Measurements from ENCODE around the gene PNMA5.
A peak's percentile ranks its signal among the peaks of the same experiment; 100 is the strongest.
"Not testable (repeated sequence)": the region's sequence is repeated elsewhere in the genome, so short reads cannot be mapped to it uniquely, and the experiment has no call there.

Gene PNMA5

DNA sequence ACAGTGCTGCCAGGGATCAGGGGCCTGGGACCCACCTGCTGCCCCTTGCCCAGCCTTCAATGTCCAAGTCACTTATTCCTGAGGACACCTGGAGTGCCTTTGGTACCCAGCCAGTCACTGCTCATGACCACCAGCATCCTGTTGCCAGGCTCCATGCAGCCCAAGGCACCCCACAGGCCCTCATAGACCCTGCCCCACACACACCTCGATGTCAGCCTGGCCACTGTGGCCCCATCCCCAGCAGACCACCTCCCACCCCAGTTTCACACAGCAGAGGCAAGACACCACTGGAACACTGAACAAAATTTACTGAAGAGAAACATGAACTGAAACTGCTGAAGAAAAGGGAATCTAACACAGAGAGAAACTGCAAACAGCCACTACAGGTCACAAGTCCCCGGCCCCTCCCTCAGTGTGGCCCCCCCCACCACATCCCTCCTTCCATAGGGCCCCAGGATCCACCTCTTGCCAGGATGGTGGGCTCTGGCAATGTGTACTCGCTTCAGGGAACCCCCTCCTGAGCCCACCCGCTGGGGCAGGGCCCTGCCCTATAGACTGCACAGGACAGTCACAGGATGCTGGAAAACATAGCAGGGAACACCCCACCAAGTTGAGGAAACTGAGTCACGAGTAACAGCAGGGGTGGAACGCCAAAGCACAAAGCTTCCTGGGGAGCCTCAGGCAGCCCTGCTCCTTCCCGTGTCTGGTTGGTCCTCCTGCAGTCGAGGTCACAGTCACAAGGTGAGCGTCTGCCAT lies 5.2 kb downstream of the PNMA5 start:
- no peak for FAIRE-seq
- TF ChIP-seq, protein P1, sequence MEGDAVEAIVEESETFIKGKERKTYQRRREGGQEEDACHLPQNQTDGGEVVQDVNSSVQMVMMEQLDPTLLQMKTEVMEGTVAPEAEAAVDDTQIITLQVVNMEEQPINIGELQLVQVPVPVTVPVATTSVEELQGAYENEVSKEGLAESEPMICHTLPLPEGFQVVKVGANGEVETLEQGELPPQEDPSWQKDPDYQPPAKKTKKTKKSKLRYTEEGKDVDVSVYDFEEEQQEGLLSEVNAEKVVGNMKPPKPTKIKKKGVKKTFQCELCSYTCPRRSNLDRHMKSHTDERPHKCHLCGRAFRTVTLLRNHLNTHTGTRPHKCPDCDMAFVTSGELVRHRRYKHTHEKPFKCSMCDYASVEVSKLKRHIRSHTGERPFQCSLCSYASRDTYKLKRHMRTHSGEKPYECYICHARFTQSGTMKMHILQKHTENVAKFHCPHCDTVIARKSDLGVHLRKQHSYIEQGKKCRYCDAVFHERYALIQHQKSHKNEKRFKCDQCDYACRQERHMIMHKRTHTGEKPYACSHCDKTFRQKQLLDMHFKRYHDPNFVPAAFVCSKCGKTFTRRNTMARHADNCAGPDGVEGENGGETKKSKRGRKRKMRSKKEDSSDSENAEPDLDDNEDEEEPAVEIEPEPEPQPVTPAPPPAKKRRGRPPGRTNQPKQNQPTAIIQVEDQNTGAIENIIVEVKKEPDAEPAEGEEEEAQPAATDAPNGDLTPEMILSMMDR (IDR thresholded peaks at IDR 0.05; ENCODE audit: insufficient read depth, missing control alignments): no peak
- DNase-seq (ENCODE audit: insufficient read length, low spot score): no peak

DNA sequence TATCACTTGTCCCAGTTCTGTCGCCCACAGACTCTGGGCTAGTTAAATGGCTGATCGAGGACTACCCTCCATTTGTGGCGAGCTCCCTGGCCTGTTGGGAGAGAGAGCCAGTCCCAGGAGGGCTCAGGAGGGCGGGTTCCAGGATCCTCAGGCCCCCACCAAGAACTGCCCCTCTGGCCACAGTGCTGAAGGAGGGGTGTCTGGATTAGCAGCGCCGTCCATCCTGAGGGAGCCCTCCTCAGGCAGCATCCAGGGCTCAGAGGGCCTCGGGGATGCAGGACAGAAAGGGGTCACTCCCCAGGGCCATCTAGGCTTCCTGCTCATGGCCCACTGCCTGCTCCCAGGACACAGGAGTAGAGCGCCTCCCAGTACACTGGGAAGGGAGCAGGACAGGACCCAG lies 6.1 kb downstream of the PNMA5 start:
- FAIRE-seq: no peak
- DNase-seq (ENCODE audit: insufficient read length, low spot score): no peak
- TF ChIP-seq, protein P1 (IDR thresholded peaks at IDR 0.05; ENCODE audit: insufficient read depth, missing control alignments): no peak

DNA sequence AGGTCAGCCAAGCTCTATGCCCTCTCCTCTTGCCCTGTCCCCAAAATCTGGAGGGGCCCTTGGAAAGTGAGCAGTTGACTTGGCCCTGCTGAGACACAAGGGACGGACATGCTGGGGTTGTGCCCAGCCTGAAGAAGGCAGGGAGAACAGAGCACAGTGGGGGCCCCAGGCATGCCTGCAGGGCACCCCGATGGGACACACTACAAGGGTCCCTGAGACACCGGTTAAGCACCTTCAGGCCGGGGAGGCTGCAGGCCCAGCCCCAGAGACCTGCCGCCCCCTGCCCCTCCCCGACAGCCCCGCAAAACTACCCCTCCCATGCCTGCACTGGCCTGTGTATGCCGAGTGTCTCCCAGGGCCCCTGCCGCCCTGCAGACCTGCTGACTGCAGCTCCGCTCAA lies 6.8 kb downstream of the PNMA5 start:
- not testable (repeated sequence) for DNase-seq (ENCODE audit: insufficient read length, low spot score); FAIRE-seq

DNA sequence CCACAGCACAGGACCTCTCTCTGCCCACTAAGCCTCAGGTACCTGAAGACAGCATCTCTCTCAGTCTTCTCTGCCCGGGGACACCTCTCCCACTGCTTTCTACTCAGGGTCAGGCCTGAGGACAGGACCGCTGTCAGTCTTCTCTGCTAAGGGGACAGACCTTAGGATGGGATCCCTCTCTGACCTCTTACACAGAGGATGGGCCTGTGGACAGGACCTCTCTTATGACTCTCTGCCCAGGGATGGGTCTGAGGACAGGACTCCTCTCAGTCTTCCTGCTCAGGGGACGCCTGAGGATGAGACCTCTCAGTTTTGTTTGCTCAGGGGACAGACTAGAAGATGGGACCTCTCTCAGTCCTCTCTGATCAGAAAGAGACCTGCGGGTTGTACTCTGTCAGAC lies 8.5 kb downstream of the PNMA5 start:
- not testable (repeated sequence) for FAIRE-seq; DNase-seq (ENCODE audit: insufficient read length, low spot score)

DNA sequence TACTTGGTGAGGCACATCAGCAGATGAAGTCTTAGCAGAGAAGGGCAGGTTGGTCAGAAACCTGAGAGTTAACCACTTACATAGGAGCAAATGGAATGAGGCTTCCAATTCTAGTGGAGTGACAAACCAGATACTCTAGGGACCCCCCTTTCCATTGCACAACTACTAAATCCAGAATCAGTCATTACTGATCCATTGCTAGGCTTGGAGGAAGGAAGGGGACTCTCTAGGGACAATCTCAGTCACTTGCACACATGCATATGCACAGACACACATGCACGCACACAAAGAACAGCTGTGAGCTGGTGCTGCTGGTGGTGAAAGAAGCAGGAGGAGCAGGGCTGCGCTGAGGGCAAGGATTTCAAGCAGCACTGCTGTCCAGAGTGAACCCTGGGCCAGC lies 25.7 kb downstream of the PNMA5 start:
- no peak for FAIRE-seq

DNA sequence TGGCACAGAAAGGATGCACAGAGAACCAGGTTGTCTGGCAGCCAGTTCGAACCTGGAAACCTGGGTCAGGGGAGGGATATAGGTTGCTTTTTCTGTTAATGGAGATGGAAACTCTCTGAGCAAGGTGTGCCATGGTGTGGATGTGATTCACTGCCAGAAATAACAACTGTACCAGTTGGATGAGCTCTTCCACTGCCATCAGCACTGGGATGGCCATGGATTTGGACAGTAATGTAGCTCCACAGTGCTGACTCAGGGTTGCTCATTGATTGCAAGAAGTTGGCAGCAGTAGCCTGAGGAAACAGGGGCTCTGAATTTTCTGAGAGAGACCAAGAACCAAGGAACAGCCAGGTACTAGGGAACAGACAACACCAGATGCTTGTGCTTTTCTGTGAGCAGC lies 33.8 kb downstream of the PNMA5 start:
- DNase-seq (ENCODE audit: insufficient read length, low spot score) (no peak), FAIRE-seq (no peak)
- TF ChIP-seq, protein P1 (IDR thresholded peaks at IDR 0.05; ENCODE audit: insufficient read depth, missing control alignments): no peak

More for the DNA sequence above, 25.7 kb downstream of the PNMA5 start:
- DNase-seq (ENCODE audit: insufficient read length, low spot score): no peak
- TF ChIP-seq, protein P1 (IDR thresholded peaks at IDR 0.05; ENCODE audit: insufficient read depth, missing control alignments): no peak

DNA sequence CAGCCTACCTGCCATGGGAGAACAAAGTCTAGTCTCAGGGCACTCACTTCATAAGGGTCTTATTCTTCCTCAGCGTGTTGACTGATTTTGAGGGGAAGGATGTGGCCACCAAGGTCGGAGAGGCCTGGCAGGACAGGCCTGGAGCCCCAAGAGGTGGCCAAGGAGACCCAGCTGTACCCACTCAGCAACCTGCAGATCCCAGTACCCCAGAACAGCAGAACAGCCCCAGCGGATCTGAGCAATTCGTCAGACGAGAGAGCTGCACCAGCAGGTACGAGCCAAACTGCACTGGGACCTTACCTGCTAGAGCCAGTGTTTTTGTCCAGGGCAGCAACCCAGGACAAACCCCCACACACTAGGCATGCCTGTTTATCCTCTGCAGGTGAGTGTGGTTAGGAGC lies 34.3 kb downstream of the PNMA5 start:
- FAIRE-seq: no peak
- TF ChIP-seq, protein P1 (IDR thresholded peaks at IDR 0.05; ENCODE audit: insufficient read depth, missing control alignments): no peak
- no peak for DNase-seq (ENCODE audit: insufficient read length, low spot score)

DNA sequence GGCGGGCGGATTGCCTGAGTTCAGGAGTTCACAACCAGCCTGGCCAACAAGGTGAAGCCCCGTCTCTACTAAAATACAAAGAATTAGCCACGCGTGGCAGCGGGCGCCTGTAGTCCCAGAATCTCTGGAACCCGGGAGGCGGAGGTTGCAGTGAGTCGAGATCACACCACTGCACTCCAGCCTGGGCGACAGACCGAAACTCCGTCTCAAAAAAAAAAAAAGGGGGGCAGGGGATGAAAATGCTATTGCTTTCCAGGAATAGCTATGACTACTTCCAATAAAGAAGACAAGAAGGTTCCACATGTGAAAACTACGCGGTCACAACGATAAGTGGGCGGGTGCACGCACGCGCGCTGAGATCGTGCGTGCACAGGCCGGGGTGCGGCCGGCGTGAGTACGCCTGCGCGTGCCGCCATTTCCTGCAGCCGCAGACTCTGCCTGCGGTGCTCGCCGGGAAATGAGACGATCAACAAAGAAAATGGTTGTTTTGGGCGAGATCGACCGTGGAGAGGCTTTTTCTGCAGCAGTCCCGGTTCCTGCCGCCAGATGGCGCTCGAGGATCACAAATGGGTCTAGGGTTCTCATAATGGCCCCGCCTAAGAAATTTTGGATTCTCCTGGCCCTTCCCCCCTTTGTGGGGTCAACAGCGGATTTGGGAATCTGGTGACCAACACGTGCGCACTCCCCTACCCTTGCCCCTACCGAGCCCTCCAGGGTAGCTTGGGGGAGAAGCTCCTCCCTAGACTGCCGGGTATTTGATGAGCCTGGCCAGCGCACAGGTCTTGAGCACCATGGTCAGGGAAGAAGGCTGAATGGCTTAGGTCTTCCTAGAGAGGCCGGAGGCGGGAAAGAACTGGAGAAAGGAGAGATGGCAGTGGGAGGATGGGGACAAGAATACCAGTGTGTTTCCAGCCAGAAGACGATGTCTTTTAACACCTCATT lies 35.1 kb downstream of the PNMA5 start:
- DNase-seq (ENCODE audit: insufficient read length, low spot score) (peak; percentile 48), FAIRE-seq (no peak)
- TF ChIP-seq, protein P1 (IDR thresholded peaks at IDR 0.05; ENCODE audit: insufficient read depth, missing control alignments): peak; percentile 64
